NCI-H2227 treated with DMSO at 0.1 percent for 48 hours (cell line): ENCODE results near the gene LRMDA.
A peak's percentile ranks its signal among the peaks of the same experiment; 100 is the strongest.
"Not testable (repeated sequence)": the region's sequence is repeated elsewhere in the genome, so short reads cannot be mapped to it uniquely, and the experiment has no call there.

ENCODE experiments used
- DNase-seq: peaks from one replicate; lab custom pipeline; 2025; lab: John Stamatoyannopoulos, UW

LRMDA gene

DNA sequence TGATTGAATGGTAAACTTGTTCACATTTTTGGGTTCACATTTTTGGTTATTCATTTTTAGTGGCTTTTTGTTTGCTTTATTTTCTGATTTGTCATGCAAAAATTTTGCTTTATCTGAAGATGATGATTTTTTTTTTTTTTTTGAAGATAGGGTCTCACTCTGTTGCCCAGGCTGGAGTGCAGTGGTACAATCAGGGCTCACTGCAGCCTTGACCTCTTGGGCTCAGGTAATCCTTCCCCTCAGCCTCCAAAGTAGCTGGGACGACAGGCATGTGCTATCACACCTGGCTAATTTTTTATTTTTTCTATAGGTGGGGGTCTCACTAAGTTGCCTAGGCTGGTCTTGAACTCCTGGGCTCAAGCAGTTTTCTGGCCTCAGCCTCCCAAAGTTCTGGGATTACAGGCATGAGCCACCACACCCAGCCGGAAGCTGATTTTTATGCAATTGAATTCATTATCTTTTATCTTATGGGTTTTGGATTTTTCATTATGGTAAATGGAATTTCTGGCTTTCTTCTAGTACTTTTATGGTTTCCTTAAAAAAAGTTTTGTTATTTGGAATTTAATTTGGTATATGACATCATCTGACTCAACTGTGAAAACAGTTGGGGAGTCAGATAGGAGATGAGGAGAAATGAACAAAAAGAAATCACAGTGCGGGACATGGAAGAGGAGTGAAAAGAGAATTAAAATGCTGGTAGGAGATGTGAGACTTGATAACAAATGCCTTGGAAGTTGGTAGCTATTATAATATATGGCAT, 158.7 kb downstream of the LRMDA start:
- no peak for DNase-seq

DNA sequence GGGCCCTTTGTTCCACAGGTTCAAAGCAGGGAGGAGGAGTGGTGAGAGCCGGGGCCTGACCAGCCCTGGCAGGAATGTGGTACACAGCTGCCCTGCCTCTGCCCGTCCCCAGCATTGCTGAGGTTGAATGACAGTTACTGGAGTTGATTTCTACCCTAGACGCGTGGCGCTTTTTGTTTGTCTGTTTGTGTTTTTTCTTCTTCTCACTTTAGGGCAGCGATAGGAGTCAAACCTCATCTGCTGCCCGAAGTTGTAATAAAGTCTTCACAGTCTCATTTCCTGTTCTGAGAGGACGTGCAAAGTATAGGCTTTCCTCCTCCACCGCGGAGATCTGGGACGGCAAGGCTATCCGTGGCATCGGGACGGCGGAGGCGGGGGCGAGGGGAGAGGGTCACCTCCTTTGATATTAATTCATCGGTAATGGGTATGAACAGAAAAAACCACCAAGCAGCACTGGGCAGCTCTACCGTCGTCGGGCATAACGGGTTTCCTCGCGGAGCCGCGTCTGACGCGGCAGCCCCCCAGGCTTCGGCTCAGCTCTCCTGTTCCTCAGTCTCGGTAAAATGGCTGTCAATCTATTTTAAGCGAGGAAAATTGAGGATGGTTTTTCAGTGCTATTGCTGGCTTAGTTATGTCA, 160.8 kb downstream of the LRMDA start:
- DNase-seq = peak; percentile 4

GRCh38 chr10:75592791-75593643, 161.6 kb downstream of the LRMDA start:
- peak; percentile 64 for DNase-seq

- DNase-seq = no peak
Measured at GRCh38 chr10:75593692-75594556, 162.5 kb downstream of the LRMDA start.

DNA sequence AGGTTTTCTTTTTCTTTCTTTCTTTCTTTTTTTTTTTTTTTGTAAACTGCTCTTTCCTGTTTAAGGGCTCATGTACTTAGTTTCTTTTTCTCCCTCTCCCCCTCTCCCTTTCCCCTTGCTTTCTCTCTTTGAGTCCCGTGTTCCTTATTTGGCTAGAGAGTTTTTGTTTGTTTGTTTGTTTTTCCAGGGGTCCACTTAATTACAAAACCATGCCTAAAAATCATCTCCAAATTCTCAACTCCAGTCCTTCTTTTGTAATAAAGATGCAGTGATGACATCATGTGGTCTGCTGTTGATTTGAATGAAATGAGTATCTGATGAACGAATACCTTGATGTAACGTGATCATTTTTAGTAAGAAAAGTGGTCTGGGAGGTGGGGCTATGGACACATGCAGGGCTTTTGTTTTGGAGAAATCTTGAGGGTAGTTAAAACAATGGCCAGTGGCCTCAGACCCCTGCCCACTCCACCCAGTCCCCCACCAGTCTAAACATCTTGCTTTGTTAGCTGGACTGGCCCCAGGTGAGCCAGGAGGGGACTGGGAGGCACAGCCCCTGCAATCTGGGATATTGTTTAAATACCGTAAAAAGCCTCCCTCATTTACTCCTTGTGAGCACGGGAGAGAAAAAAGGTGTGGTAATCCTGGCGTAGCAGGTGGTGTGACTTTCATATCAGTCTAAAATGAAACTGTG, 165.7 kb downstream of the LRMDA start:
- no peak for DNase-seq

DNA sequence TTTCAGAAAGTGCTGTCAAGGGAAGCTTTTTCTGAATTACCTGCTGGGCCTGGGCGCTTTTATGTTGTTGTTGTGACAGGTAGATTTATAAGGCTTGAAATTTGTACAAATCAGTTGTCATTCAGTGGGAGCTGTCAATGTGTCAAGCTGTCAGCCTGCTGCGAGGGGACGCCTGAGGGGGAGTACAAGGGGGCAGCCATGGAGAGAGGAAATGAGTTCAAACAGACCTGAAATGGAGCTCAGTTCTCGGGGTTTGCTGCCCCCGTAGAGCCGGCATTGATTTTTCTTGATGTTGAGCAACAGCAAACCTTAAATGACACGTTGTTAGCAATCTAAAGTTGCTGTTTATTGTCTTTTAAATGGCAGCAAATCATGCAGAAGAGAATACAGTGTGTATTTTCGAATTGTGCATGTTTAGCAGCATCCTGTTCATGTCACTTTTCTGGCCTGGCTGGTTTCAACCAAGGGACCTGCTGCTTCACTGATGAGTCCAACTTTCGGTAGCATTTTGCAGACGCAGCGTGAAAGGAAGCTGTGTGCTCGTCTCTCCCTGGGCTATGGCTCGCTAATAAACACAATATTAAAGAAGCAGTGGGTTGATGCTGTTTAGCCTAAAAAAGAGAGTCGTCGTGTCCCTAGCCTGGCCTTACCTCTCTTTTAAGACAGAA, 166.5 kb downstream of the LRMDA start:
- DNase-seq = peak; percentile 51

DNA sequence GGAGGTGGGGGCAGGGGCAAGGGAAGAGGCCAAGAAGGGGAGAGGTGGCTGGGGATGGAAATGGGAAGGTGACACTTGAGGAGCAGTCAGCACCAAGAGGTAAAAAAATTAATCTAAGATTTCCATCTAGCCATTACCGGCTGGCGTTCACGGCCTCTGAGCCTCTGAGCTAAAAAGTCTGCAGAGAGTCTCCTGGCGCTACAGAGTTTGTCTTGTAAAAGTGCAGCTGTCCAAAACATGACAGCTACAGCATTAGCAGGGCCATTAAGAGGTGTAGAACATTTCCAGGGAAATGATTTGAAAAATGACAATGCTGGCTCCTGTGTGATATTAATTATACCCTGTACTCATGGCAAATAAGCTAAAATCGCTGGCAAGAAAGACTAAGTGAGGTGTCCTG, 167.6 kb downstream of the LRMDA start:
- peak; percentile 30 for DNase-seq

DNA sequence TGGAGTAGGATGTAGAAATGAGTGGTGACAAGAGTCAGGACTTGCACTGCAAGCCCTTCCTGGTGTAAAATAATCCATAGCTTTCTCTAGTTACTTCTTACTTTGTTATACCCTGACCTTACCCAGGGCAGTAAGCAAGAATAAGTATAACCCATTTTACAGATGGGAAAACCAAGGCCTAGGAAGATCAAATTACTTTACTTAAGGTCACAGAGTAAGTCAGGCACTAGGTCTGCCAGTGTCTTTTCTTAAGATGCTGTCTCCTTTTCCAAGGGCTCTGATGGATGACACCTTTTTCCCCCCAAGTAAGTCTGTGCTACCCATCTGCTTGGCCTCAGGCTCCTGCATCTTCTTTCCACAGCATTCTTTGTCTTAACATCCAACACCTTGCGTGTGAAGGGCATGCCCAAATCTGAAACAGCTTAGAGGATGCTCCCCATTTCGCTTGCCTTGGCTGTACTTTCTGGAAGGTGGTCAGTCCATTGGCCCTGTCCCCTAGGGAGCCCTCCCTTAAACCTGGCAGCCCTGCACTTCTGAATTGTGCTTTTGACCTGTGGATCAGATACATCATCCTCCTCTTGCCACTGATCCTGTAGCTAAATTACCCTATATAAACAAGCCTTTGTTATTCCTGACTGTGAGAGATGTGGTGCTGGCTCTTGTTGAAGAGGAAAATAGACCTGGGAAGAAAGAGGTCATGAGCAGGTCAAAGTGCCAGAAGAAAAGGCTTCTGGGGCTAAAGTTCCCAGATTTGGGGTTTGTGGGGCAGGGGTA, 168.6 kb downstream of the LRMDA start:
- DNase-seq = peak; percentile 42

DNA sequence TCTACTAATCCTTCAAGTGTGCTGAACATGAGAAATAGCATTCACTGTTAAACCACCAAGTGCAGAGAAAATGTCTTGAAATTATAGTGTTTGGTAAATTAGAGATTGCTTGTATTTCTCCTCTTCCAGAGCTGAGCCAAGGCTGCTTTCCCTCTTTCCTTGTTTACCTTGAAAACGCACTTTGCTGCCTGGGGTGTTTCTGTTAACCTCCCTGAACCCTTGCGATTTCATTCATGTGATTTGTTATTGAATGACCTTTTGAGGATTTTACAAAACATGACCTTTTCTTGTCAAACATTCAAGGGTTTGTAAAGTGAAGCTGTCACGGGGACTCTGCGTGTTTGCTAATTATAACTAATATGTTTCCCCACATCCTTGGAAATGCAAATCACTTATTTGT, 169.4 kb downstream of the LRMDA start:
- peak; percentile 89 for DNase-seq

DNA sequence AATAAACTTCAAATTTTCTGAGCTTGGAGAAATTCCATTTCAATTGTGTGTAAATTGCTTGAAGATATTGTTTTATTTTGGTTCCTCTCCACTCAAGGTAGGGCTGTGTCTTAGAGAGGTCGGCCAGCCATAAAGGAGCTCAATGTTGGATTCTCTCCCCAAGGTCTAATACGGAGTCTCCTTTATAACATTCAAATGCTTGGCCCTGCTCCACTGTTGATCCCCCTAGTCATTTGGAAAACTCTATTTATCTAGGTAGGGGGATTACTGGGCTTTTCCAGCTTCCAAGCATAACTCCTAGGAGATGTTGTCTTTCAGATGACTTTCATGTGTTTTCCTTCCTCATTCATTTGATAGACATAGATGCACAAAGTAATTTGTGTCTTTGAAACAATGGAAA, 170.9 kb downstream of the LRMDA start:
- no peak for DNase-seq

DNA sequence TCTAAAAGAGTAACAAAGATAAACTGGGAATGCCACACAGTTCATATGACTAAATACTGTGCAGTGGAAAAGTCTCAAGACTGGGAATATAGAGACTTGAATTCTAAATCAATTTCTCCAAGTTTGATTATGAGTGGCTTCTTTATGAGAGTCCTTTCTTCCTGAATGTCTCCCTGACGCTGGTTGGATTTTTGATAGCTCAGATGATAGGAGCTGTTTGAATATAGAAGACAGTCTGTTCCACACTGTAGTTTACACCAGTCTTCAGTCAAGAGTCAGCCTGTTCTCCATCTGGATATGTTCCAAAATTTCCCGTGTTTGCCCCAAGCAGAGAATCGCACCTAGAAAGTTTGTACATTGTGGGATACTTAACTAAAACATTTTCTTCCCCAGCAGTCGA, 173.7 kb downstream of the LRMDA start:
- DNase-seq = no peak

GRCh38 chr10:75605795-75606194, 174.4 kb downstream of the LRMDA start:
- DNase-seq = not testable (repeated sequence)

GRCh38 chr10:75606203-75606779, 174.9 kb downstream of the LRMDA start:
- DNase-seq = no peak

DNA sequence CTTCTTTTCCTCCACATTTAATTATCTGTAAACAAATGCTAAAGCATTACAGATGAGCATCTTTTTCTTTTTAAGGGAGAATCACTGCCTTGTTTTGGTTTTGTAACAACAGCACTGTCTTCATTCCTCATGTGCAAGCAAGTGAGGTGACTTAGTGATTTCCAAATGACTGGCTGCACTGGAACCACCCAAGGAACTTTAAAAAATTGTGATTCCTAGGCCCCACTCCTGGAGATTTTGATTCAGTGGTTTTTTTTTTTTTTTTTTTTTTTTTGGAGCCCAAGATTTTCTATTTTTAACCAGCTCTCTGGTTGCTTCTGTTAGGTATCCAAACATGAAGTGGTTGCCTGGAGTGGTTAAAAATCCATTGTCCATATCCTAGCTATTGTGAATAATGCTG, 176.2 kb downstream of the LRMDA start:
- DNase-seq = no peak

DNA sequence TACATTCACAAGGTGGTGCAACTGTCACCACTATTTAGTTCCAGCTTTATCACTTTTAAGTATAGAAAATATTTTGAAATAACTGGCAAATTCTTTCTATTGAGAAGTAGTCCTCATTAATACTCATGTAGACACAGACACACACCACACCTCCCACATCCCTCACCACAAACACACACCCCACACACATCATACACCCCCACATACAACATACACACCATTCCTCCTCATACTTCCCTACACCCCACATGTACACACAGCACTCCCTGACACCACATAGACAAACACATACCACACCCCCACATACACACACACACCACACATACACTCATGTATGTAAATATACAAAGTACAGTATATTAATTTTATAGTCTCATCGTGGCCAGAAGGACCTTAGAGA, 178.8 kb downstream of the LRMDA start:
- no peak for DNase-seq

GRCh38 chr10:75611172-75611992, 180.0 kb downstream of the LRMDA start:
- DNase-seq = no peak

DNA sequence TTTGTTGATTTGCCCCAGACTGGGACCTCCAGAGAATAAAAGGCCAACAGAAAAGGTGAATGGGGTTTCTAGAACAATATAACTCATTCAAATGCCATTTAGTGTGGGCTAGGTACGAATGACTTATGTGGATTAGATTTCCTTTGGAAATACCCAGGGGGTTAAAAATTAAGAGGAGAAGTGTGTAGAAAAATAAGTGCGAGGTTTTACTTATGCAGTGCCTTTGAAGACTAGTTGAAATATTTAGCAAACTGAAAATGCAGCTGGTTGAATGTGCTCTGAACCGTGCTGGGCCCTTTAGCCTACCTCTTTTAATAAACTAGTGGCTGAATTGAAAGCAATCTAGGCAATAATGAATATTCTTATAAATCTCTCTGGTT, 180.6 kb downstream of the LRMDA start:
- DNase-seq = no peak

GRCh38 chr10:75612904-75613684, 181.7 kb downstream of the LRMDA start:
- no peak for DNase-seq
